ENCODE measurements around the gene PON1. TPM values are rescaled to one million over a fixed set of nuclear protein-coding genes. Genes with fewer than 3 reads are reported as not detected.

The PON1 gene
- total RNA-seq, 1 experiment from 2014 or later = not detected

GRCh38 chr7:95297041-95297440 is 27.3 kb downstream of the PON1 start:
- Mint-ChIP-seq H3K36me3 (ENCODE audit: insufficient read depth, unreplicated experiment) (no peaks in the 10 kb centered on the region), H3K4me3 (ENCODE audit: unreplicated experiment) (no peak overlapping the region), H3K4me1 (ENCODE audit: insufficient read depth, unreplicated experiment) (no peaks in the 10 kb centered on the region), H3K9me3 (ENCODE audit: unreplicated experiment) (no peaks in the 10 kb centered on the region), H3K27ac (ENCODE audit: low read depth, unreplicated experiment) (no peak overlapping the region), H3K27me3 (ENCODE audit: insufficient read depth, unreplicated experiment) (peaks cover 14% of the 10 kb centered on the region)
- BruUV-seq (replicated peaks) = no TSS peak
- POLR2A ChIA-PET = no interaction called here
- intact Hi-C loops (cut with micrococcal nuclease) = no loop called here
- no peak for DNase-seq (ENCODE audit: unreplicated experiment)
- no peak for TF ChIP-seq CTCF (IDR thresholded peaks at IDR 0.05; ENCODE audit: unreplicated experiment)
- CTCF ChIA-PET = no interaction called here

GRCh38 chr7:95296456-95296855 is 27.9 kb downstream of the PON1 start:
- Mint-ChIP-seq H3K36me3 (ENCODE audit: insufficient read depth, unreplicated experiment) (no peaks in the 10 kb centered on the region), H3K4me3 (ENCODE audit: unreplicated experiment) (no peak overlapping the region), H3K4me1 (ENCODE audit: insufficient read depth, unreplicated experiment) (no peaks in the 10 kb centered on the region), H3K27ac (ENCODE audit: low read depth, unreplicated experiment) (no peak overlapping the region), H3K9me3 (ENCODE audit: unreplicated experiment) (no peaks in the 10 kb centered on the region), H3K27me3 (ENCODE audit: insufficient read depth, unreplicated experiment) (peaks cover 14% of the 10 kb centered on the region)
- no peak for TF ChIP-seq CTCF (IDR thresholded peaks at IDR 0.05; ENCODE audit: unreplicated experiment)
- intact Hi-C loops (cut with micrococcal nuclease) = no loop called here
- ChIA-PET POLR2A (no interaction called here), CTCF (interaction anchor here (0.7 kb wide), 2 partner anchors 20 to 30 kb away, joined by 3 read pairs; no protein-coding TSS in a partner anchor)
- no peak for DNase-seq (ENCODE audit: unreplicated experiment)
- BruUV-seq (replicated peaks) = no TSS peak

- Mint-ChIP-seq H3K9me3 (ENCODE audit: unreplicated experiment) (no peaks in the 10 kb centered on the region), H3K36me3 (ENCODE audit: insufficient read depth, unreplicated experiment) (peaks cover 4% of the 10 kb centered on the region), H3K4me3 (ENCODE audit: unreplicated experiment) (no peak overlapping the region), H3K27me3 (ENCODE audit: insufficient read depth, unreplicated experiment) (peaks cover 14% of the 10 kb centered on the region), H3K27ac (ENCODE audit: low read depth, unreplicated experiment) (no peak overlapping the region), H3K4me1 (ENCODE audit: insufficient read depth, unreplicated experiment) (no peaks in the 10 kb centered on the region)
- ChIA-PET CTCF (no interaction called here), POLR2A (interaction anchor here (0.7 kb wide), 1 partner anchor 387 kb away, joined by 3 read pairs; no protein-coding TSS in a partner anchor)
- no peak for TF ChIP-seq CTCF (IDR thresholded peaks at IDR 0.05; ENCODE audit: unreplicated experiment)
- intact Hi-C loops (cut with micrococcal nuclease) = no loop called here
- peak; percentile 47 for DNase-seq (ENCODE audit: unreplicated experiment)
- BruUV-seq (replicated peaks) = no TSS peak
Observed at GRCh38 chr7:95295397-95295796, 28.9 kb downstream of the PON1 start.

- TF ChIP-seq CTCF (IDR thresholded peaks at IDR 0.05; ENCODE audit: unreplicated experiment) = no peak
- POLR2A ChIA-PET = no interaction called here
Observed at GRCh38 chr7:95290166-95290830, 34.0 kb downstream of the PON1 start.

More at GRCh38 chr7:95290166-95290830, 34.0 kb downstream of the PON1 start:
- H3K27ac Mint-ChIP-seq (ENCODE audit: low read depth, unreplicated experiment) = no peak overlapping the region
- no peak overlapping the region for H3K4me3 Mint-ChIP-seq (ENCODE audit: unreplicated experiment)
- H3K27me3 Mint-ChIP-seq (ENCODE audit: insufficient read depth, unreplicated experiment) = peaks cover 26% of the 10 kb centered on the region
- no peak for DNase-seq (ENCODE audit: unreplicated experiment)
- H3K9me3 Mint-ChIP-seq (ENCODE audit: unreplicated experiment) = no peaks in the 10 kb centered on the region
- no peaks in the 10 kb centered on the region for H3K4me1 Mint-ChIP-seq (ENCODE audit: insufficient read depth, unreplicated experiment)
- CTCF ChIA-PET = no interaction called here
- no TSS peak for BruUV-seq (replicated peaks)
- intact Hi-C loops (cut with micrococcal nuclease) = no loop called here
- H3K36me3 Mint-ChIP-seq (ENCODE audit: insufficient read depth, unreplicated experiment) = peaks cover 5% of the 10 kb centered on the region

Measured in MCF 10A (cell line).